GM21717 (cell line): ENCODE results near the gene PRLHR.
"Not testable (repeated sequence)": the region's sequence is repeated elsewhere in the genome, so short reads cannot be mapped to it uniquely, and the experiment has no call there.

Source experiments
- ATAC-seq: cut with Tn5 transposase; IDR thresholded peaks from one replicate; pipeline ENCODE4 v1.9.1; 2021; ENCODE audit warnings: mild to moderate bottlenecking, moderate library complexity; ENCODE audit not compliant: unreplicated experiment

Gene PRLHR

DNA sequence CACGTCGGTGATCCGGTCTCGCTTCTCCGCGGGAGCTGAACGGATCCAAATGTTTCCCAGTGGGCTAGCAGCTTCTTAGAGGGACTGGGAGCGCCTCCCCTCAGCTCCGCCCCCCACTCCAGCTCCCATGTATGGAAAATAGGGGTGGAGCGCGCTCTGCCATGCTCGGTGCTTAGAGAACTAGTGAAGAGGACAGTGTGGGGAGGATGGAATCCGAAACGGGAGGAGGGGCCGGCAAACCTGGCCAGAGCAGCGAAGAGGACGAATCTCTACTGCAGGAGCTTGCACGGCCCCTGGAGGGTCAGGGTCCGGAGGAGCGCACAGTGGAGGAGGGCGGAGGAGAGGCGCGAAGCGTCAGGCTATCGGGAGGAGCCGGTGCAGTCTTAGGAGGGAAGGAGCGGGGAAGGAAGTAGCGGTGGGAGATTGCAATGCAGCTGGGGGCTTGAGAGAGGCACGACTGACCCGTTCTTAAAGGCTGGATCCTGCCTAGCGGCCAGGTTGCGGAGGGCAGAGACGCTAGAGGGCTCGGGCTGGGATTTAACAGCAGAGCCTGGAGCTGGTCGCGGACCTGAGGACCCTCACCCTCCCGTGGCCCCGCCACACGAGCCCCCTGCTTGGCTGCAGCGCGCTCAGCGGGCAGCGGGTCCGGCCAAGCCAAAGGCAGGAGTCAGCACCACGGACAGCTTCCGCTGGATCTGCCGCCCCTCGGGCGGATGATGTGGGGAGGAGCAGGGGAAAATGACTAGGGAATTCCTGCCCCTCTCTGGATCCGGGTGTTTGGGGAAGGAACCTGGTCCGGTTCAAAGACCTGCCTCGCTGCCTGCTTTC, at the start of gene PRLHR:
Gene PRLHR (minus strand): TSS at position 51 of the 828 bp plus-strand sequence. CDS start 404 bp downstream, outside the sequence.
- ATAC-seq: no peak

DNA sequence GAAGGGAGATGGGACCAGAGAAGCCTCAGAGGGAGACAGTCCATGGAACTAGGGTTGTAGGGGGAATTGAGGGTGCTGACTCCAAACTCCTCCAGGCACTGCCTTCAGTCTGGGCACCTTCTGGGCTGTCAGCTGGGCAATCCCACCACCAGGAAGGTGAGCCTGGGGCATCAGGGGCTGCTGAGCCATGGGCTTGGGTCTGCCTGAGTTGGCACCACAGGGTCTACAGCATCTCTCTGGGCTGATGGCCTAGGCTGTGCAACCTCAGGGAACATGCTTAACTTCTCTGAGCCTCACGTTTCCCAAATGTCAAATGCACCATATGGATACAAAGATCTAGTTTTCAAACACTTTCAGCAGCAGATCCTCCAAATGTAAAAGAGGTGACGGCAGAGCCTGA, 46.8 kb upstream of the PRLHR start:
- ATAC-seq: no peak

DNA sequence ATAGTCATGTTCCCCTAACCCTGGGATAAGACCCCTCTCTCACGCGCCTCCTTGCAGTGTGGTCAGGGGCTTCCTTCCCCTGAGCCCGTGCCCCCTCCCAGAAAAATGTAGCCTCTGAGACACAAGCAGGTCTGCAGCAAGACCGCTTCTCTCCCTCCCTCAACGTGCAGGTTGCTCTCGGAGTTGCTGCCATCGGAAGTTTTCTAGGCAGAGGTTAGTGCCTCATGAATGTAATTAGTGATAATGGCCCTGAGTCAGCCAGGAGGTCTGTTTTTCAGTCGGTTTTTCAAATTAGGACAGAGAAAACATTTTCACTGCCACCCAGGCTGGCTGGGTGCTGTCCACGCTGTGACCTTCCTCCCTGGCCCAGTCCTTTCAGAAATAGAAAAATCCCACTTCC, 43.2 kb upstream of the PRLHR start:
- no peak for ATAC-seq

DNA sequence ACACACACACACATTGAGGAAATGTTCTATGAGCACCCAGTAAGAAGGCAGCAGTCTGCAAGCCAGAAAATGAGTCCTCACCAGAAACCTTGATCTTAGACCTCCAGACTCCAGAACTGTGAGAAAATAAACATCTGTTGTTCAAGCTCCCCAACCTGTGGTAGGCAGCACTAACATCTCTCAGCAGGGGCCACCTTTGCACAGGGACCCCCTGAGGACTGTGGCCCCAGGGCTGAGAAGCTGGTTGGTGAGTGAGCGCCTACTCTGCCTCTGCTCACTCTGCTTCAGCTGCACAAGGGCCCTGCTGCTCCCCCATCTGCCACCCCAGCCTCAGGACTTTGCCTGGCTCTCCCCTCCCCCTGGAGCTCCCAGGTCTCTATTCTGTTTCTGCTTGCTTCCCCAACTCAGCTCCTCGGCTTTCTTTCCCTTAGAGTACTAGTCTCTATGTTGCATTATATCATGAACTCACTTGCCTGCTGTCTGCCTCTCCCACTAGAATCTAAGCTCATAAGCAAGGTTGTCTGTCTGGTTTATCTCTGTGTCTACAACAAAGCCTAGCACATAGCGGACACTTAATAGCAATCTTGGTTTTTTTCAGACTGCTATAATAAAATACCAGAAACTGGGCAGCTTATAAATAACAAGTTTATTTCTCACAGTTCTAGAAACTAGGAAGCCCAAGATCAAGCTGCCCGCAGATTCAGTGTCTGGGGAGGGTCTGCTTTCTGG, 40.4 kb upstream of the PRLHR start:
- ATAC-seq: no peak

DNA sequence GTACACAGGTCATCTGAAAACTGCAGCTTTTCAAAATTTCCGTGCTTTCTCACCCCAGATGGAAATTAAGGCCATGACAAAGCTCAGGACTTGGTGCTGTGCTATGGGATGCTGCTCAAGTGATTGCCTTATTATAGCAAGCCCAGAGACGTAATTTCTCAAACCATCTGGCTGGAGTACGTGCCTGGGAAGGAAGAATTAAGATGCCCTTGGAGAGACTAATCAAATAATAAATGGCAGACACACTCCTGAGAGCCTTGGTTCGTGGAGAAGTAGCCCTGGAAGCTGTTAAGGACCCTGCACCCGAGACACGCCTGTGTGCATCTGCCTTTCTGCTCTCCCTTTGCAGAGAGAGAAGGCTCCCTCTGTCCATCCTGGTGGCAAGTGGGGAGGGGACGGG, 38.3 kb upstream of the PRLHR start:
- ATAC-seq: no peak

DNA sequence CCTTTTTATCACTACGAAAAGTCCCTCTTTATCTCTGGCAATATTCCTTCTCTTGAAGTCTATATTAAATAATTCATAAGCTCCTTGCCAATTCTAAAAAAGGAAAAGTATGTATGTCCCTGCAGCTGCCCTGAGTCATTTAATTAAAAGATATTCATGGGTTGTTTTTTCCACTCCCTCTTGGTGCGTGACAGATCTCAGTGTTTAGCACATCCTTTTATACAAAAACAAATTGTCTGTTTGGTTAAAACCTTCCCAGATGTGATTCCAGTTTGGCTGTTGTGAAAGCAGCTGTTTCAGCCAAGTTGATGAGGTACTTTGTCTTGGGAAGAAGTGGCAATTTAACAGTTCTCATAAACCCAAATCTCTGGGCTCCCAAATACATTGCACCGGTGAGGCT, 33.8 kb upstream of the PRLHR start:
- ATAC-seq: no peak

DNA sequence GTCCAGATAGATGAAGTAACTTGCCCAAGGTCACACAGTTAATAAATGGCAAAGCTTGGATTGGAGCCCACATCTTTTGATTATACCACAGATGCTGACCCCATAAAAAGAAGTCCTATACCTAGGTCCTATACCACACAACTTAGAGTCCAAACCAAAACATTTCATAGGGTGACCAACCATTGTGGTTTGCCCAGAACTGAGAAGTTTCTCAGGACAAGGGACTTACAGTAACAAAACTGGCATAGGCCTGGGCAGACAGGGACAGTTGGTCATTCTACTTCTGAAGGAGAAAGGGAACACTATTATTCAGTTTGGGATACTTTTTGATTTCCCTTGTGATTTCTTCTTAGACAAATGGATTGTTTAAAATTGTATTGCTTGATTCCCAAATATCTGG, 32.9 kb upstream of the PRLHR start:
- no peak for ATAC-seq

DNA sequence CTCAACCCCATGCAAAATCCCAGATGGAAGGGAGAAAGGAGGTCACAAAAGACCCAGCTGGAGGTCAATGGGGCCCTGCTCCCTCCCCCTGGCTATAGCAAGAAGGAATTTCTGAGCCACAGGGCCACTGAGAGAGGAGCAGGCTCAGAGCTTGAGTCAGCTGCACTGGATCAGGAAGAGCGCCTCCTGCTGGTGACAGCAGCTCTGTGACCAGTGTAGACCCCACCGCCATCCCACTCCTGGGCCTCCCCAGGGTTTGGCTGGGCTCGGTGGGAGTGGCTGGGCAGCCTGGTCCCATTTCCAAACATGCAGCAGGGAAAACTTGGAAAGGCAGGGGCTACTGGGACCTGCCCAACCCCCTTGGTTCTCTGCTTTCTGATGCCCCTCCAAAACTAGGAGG, 31.5 kb upstream of the PRLHR start:
- ATAC-seq: no peak

DNA sequence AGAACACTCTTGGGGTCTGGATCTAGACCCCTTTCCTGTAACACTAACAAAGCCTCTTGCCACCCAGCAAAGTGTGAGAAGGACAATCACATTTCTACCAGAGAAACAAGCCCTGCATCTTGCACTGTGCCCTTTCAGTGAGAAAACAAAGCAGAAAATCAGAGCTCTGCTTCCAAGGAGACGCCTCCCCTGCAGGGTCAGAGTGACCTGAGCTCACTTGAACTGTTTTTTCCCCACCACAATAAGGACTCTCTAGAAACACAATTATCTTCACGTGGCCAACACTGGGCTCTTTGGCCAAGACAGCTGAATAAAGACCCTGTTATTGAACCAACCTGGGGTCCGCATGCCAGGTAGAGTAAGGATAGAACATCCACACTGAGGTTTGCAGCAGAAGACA, 30.1 kb upstream of the PRLHR start:
- ATAC-seq: no peak

DNA sequence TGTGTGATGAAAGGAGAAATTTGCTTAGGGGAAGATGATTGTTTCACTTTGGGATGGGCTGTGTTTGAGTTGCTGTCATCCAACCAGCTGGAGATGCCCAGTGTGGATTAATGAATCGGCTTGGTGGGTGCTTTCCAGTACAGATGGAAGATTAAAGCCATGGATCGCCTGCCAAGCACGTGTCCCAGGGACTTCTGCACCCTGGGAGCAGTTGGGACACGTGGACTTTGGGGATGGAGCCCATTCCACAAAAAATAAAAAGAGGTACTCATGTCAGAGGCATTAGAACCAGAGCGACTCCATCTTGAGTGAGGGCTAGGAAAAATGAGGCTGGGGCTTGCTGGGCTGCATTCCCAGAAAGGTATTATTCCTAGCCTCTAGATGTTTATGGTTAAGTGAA, 29.3 kb upstream of the PRLHR start:
- no peak for ATAC-seq

DNA sequence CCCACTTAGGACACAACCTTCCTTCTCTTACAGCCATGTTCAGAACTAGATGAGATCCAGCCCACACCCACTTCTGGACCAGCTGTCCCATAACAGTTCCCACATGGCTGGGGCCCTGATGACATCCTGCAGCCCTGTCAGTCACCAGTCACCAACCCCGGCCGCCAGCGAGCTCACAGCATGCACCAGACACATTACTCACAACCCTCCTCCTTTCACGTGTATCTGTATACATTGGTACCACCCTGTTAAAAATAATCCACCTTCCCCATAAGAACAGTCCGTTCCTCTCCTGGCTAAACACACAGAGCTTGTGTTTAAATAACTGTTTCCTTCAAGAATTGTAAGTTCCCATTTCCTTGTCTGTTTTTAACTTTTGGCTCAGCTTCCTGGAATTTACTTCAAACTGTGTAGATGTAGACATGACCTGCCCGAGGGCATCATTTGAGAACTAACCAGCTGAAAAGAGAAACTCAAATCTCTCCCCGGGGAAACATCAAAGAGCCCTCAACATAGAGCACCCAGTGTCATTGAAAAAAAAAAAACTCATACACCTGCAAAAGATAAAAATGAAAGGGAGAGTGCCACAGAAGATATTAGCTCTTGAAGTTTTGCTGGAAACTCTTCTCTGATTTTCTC, 26.0 kb upstream of the PRLHR start:
- ATAC-seq: no peak

DNA sequence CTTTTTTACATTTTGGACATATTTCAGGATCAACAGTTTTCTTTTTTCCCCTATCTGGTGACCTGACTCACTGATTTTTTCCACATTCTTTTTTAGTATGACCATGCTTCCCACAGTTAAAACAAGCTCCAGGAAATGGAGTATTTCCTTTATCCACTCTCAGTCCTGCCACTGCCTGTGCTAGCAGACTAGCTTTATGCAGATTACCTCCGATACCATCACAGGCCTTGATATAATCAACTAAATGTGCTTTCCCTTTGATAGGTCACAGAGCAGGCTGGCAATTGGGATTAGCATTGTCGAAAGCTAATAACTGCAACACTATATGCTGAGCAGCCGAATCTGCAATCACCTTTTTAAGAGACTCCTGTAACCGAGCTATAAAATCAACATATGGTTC, 18.4 kb upstream of the PRLHR start:
- ATAC-seq: not testable (repeated sequence)

DNA sequence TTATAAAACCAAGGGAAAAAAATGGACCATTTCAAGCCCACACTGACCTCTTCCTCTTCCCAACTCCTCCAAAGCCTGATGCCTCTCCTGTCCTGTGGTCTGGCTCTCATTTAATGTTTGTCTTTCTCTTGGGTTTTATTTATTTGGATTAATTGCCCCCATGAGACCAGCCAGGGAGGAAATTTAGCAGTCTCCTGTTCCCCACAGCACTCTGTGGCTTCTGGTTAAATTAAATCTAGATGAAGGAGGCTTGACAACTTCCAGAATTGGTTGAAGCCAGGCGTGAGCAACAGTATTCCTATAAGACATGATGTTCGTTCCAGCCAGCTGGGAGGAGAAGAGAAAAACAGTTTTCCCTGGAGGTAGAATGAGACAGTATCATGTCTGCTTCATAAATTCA, 15.1 kb upstream of the PRLHR start:
- no peak for ATAC-seq

DNA sequence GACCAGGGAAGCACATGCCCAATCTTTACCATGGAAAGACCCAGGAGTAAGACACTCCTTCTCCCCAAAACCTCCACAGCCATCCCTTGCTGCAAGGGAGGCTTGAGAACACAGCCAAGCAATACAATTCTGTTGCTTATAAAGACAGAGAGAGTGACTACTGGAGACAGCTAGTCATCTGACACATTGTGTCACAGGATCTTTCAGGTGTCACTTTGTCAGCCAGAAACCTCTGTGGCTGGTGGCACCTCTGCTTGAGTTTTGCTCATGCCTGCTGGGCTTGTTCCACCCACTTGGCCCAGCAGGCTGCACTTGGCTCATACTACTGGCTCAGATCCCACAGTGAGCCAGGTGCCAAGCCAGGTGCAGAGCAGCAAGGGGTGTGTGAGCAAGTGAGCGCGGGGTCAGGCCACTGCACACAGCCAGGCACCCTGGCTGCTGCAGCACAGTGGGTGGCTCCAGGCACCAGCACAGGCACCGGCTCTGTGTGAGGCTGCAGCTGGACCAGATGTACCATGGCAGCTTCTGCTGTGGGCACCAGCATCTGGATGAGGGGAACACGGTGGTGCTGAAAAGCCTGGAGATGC, 12.4 kb upstream of the PRLHR start:
- ATAC-seq: no peak

DNA sequence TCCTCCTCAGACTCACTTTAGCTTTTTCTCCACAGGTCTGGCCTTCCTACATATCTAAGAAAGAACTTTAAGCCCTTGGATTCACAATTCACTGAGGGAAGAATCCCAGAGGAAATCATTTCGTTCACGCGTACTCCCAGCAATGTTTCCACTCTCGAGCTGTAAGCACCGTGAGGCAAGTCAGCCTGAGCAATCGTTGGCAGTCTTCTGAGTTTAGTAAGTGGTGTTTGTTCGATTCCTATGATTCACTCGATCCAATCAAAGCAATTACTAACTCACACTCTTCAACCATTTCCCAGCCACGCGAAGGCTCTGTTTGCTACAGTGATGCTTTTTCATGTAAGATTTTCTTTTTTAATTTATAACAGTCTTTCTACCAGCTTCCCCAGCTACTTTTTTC, 10.2 kb upstream of the PRLHR start:
- ATAC-seq: no peak

DNA sequence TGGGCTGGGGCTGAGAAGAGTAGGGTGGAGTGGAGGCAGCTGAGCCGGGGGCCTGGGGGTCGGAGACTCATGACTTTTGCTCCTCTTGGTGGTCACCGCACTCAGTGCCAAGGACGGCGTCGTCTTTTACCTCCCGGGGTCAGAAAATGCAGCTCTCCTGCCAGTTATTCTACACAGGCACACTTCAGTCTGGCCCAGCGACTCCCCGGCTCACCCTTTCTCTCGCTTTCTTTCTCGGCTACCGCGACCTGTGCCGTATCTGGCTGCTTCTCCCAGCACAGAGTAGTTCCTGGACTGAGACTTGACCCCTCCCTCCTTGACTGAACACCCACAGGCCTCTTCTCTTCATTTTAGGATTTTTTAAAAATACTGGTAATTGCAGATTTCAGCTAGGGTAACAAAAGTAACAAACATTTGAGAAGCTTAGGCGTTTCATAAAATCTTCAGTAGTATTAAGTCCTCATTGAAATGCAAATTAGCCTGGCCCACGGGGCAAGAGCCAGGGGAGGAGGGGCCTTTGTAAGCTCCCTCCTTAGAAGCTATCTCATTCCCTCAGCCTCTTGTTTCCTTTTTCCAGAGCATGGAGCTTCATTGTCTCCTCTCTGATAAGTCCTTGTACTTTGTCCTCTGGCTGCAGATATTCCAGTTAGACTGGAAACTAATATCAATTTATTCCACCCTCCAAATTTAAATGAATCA, 1.1 kb upstream of the PRLHR start:
- ATAC-seq: no peak

DNA sequence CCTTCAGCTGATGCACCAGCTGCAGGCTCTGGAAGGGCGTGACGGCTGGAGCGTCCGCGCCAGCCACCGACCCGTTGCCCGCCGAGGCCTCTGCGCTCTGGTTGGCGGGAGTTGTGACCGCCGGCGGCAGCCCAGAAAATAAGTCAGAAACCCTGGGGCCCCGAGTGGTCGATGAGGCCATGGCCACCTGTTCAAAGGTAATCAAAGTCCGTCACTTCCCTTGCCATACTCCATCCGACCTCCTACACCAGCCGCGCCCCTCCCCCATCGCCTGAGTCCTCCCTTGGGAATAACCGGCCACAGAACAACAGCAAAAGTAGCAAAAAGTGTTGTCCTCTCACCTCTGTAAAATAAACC, 406 bp downstream of the PRLHR start:
- ATAC-seq: no peak

DNA sequence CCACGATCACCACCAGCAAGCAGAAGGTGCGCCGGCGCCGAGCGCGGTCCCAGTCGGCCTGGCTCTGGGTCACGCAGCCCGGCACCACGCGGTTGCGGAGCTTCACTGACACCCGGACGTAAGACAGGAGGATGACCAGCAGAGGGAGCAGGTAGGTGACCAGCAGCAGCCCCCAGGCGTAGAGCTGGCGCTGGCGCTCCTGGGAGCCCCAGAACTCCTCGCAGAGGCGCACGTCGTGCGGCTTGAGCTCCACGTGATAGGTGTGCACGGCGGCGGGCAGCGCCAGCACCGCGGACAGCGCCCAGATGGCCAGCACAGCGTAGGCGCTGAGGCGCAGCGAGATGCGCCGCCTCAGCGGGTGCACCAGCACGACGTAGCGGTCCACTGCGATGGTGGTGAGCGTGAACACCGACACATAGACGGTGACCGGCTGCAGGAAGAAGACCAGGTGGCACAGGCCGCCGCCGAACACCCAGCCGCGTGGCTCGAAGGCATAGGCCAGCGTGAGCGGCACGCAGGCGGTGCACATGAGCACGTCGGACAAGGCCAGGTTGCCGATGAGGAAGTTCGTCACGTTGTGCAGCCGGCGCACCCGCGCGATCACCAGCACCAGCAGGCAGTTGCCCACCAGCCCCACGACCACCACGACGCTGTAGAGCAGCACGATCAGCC, 920 bp downstream of the PRLHR start:
- ATAC-seq: no peak

DNA sequence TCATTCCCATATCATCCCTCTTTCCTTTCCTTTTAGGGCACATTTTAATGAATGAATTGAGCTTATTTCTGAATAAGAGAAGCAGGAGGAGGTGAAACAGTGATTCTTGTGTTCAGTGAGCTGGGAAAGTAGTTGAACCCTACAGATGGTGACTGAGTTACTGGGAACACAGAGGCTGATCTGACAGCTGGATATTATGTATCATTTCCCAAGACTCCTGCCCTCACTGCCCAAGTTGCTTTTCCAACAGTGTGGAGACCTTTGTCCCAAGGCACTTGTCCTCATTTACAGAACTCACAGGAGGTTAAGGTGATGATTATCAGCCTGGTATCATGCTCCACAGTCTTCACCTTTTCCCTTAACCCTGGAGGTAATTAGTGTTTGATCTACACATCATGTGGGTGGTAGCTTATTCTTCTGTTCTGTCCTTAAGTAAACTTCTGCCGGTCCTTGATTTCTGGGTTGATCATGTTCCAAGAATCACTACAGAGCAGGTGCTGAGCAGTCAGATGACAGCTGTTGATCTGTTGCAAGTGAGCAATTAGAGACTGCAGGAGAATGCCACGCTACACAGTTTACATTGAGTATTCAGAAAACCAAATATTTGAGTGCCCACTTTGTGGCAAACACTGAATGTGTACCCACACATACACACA, 2.6 kb downstream of the PRLHR start:
- no peak for ATAC-seq

DNA sequence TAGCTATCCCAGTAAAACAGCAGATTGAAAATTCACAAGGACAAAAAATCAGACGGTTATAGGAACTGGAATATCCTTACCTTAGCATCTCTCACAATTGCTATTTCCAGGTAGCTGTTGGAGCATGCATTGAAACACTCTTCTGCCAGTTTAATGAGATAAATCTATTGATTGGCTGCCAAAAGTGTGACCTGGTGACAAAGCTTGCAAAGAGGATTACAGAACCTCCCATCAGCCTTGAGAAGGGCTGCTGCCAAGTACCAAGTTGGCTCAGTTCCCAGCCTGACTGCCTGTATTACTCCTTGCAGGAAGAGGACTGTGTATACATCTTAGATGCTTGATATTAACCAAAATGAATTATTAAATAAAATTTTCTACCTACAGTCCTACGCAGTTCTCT, 5.1 kb downstream of the PRLHR start:
- no peak for ATAC-seq
